A673 (cell line): ENCODE measurements around the gene TLE4. TPM values are rescaled to one million over a fixed set of nuclear protein-coding genes. Genes with fewer than 3 reads are reported as not detected.
"Not testable (repeated sequence)": the region's sequence is repeated elsewhere in the genome, so short reads cannot be mapped to it uniquely, and the experiment has no call there.

Experiments
- BruUV-seq: library from RNA; stranded (reverse); fragments of 400-500 nt; replicated peaks from 2 replicates; lab custom pipeline; 2021; lab: Mats Ljungman, UMichigan
- CTCF ChIA-PET: fragments of 300-600 bp; sonication (Branson Sonifier 250); formaldehyde crosslinking; loops from one replicate; lab custom pipeline; 2022; ENCODE audit warnings: antibody characterized with exemption; lab: Charles Lee
- POLR2A ChIA-PET: fragments of 300-600 bp; sonication (Branson Sonifier 250); formaldehyde crosslinking; loops from one replicate; lab custom pipeline; 2022; ENCODE audit warnings: antibody characterized with exemption; ENCODE audit not compliant: low non-redundant PET; lab: Charles Lee
- DNase-seq: peaks from one replicate; pipeline ENCODE4 v3.0.0-alpha.2; 2015; ENCODE audit warnings: low spot score
- H3K27ac ChIP-seq: fragments of 200-600 bp; sonication (generic); 2 replicates; pipeline ENCODE4 v1.5.1; 2016; ENCODE audit warnings: mixed run types, low read depth, mild to moderate bottlenecking, mixed read lengths, antibody characterized with exemption, low read length; ENCODE audit not compliant: poor library complexity, severe bottlenecking
- H3K27me3 ChIP-seq: fragments of 200-600 bp; sonication (generic); replicated peaks from 2 replicates; pipeline ENCODE4 v1.6.1; 2017; ENCODE audit warnings: mixed run types, low read depth, mild to moderate bottlenecking, mixed read lengths, antibody characterized with exemption, low read length; ENCODE audit not compliant: insufficient read depth, poor library complexity
- H3K36me3 ChIP-seq: fragments of 200-600 bp; sonication (generic); 2 replicates; pipeline ENCODE4 v1.6.1; 2016; ENCODE audit warnings: mixed run types, mild to moderate bottlenecking, mixed read lengths, antibody characterized with exemption, low read length; ENCODE audit not compliant: insufficient read depth, poor library complexity, severe bottlenecking
- H3K4me1 ChIP-seq: fragments of 200-600 bp; sonication (generic); 2 replicates; pipeline ENCODE4 v1.6.1; 2017; ENCODE audit warnings: mixed run types, mild to moderate bottlenecking, mixed read lengths, antibody characterized with exemption, low read length; ENCODE audit not compliant: insufficient read depth, poor library complexity, severe bottlenecking
- H3K4me3 ChIP-seq: fragments of 200-600 bp; sonication (generic); 2 replicates; pipeline ENCODE4 v1.5.1; 2016; ENCODE audit warnings: low read depth, mixed run types, mild to moderate bottlenecking, mixed read lengths, low read length; ENCODE audit not compliant: poor library complexity, severe bottlenecking
- H3K9me3 ChIP-seq: fragments of 200-600 bp; sonication (generic); 2 replicates; pipeline ENCODE4 v1.6.1; 2016; ENCODE audit warnings: mixed run types, low read depth, mild to moderate bottlenecking, mixed read lengths, antibody characterized with exemption, low read length; ENCODE audit not compliant: poor library complexity, severe bottlenecking
- EZH2 ChIP-seq: fragments of 200-600 bp; sonication (generic); IDR thresholded peaks from 2 replicates; pipeline ENCODE4 v1.6.1; 2017; ENCODE audit warnings: borderline replicate concordance, low read depth, mild to moderate bottlenecking, mixed read lengths, antibody characterized with exemption, low read length; ENCODE audit not compliant: poor library complexity, severe bottlenecking
- intact Hi-C: fragments of 100-400 bp; cut with micrococcal nuclease; formaldehyde crosslinking; loops from one replicate; pipeline ENCODE4 v1.10.0; 2022; ENCODE audit not compliant: unreplicated experiment
- total RNA-seq: library from RNA; stranded (reverse); gene quantifications from 2 replicates; pipeline ENCODE4 v1.2.3, GENCODE V29; 2021
- TF ChIP-seq, protein P1 (sequence below): fragments of 300-800, 200-600 bp; sonication (generic); conservative IDR thresholded peaks from 2 replicates; pipeline ENCODE4 v1.5.1; 2017; ENCODE audit warnings: low read depth, mild to moderate bottlenecking, antibody characterized with exemption, low read length, moderate library complexity, mixed read lengths

Gene TLE4
- total RNA-seq, 1 experiment from 2014 or later: 21.3 TPM

DNA sequence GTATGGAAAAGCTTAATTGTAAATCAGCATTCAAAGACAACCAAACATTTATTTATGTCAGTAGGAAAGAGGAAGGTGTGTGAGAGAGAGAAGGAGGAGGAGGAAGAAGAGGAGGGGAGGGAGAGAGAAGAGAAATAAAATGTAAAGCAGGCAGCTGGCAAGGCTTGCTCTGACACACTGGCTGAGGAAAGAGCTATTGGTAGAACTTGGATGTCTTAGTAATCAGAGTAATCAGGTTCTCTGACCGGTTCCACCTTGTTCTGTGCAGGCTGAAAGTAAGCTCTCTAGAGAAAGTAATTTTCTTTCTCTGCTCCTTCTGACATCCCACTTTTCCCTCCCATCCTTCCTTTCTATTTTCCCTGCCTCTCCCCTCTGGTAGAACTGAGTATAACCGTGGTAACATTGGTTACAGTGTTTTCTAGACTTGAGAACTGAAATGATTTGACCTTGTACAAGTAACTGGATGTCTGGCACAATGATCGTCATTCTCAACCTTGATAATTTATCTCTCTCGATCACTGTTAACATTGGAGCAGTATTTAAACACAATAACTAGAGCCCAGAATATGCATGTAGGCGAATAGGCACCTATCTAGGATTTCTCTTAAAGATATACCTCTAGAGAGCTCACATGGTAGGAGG is 33.3 kb downstream of the TLE4 start:
- BruUV-seq: no TSS peak
- H3K27me3 ChIP-seq: no peaks in the 10 kb centered on the region
- no peaks in the 10 kb centered on the region for H3K36me3 ChIP-seq
- ChIA-PET POLR2A (no interaction called here), CTCF (no interaction called here)
- intact Hi-C loops: no loop called here
- no peak overlapping the region for H3K4me3 ChIP-seq
- no peak for TF ChIP-seq EZH2
- TF ChIP-seq, protein P1, sequence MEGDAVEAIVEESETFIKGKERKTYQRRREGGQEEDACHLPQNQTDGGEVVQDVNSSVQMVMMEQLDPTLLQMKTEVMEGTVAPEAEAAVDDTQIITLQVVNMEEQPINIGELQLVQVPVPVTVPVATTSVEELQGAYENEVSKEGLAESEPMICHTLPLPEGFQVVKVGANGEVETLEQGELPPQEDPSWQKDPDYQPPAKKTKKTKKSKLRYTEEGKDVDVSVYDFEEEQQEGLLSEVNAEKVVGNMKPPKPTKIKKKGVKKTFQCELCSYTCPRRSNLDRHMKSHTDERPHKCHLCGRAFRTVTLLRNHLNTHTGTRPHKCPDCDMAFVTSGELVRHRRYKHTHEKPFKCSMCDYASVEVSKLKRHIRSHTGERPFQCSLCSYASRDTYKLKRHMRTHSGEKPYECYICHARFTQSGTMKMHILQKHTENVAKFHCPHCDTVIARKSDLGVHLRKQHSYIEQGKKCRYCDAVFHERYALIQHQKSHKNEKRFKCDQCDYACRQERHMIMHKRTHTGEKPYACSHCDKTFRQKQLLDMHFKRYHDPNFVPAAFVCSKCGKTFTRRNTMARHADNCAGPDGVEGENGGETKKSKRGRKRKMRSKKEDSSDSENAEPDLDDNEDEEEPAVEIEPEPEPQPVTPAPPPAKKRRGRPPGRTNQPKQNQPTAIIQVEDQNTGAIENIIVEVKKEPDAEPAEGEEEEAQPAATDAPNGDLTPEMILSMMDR: no peak
- no peak overlapping the region for H3K27ac ChIP-seq
- H3K9me3 ChIP-seq: peaks cover 8% of the 10 kb centered on the region
- H3K4me1 ChIP-seq: peaks cover under 1% of the 10 kb centered on the region
- no peak for DNase-seq

DNA sequence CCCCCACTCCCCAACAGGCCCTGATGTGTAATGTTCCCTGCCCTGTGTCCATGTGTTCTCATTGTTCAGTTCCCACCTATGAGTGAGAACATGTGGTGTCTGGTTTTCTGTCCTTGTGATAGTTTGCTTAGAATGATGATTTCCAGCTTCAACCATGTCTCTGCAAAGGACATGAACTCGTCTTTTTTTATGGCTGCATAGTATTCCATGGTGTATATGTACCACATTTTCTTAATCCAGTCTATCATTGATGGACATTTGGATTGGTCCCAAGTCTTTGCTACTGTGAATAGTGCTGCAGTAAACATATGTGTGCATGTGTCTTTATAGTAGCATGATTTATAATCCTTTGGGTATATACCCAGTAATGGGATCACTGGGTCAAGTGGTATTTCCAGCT is 34.8 kb downstream of the TLE4 start:
- H3K36me3 ChIP-seq, H3K27me3 ChIP-seq, H3K27ac ChIP-seq, BruUV-seq, H3K4me3 ChIP-seq, POLR2A ChIA-PET, intact Hi-C loops, DNase-seq, CTCF ChIA-PET, H3K9me3 ChIP-seq: not testable (repeated sequence)
- H3K4me1 ChIP-seq: peaks cover 15% of the 10 kb centered on the region

- no TSS peak for BruUV-seq
- no peak for DNase-seq
- no peaks in the 10 kb centered on the region for H3K27me3 ChIP-seq
- H3K4me3 ChIP-seq: no peak overlapping the region
- intact Hi-C loops: no loop called here
- H3K36me3 ChIP-seq: no peaks in the 10 kb centered on the region
- no peak for TF ChIP-seq EZH2
- TF ChIP-seq, protein P1: no peak
- peaks cover 23% of the 10 kb centered on the region for H3K4me1 ChIP-seq
- CTCF ChIA-PET: no interaction called here
- POLR2A ChIA-PET: no interaction called here
- H3K9me3 ChIP-seq: no peaks in the 10 kb centered on the region
- H3K27ac ChIP-seq: no peak overlapping the region
Measured at GRCh38 chr9:79609468-79610018, 37.8 kb downstream of the TLE4 start.
